IMR-90 (cell line): ENCODE data around the gene MTHFD2L.

Experiments
- CTCF ChIP-seq: conservative IDR thresholded peaks from 2 replicates; pipeline ENCODE4 v1.5.1; 2012; ENCODE audit warnings: mild to moderate bottlenecking, low read depth, low read length, improper control_type of control experiment
- MAZ ChIP-seq: IDR thresholded peaks from 2 replicates; pipeline ENCODE4 v1.6.1; 2012; ENCODE audit warnings: low read depth, mild to moderate bottlenecking, low read length, improper control_type of control experiment, moderate library complexity, borderline replicate concordance
- MXI1 ChIP-seq: IDR thresholded peaks from 2 replicates; pipeline ENCODE4 v1.6.1; 2012; ENCODE audit warnings: low read depth, mild to moderate bottlenecking, low read length, moderate library complexity, borderline replicate concordance
- RFX5 ChIP-seq: IDR thresholded peaks from 2 replicates; pipeline ENCODE4 v1.8.0; 2012; ENCODE audit warnings: low read depth, mild to moderate bottlenecking, low read length, moderate library complexity
- SMC3 ChIP-seq: fragments of 150-350 bp; IDR thresholded peaks from 2 replicates; pipeline ENCODE4 v1.6.1; 2016; ENCODE audit warnings: low read depth, mild to moderate bottlenecking, antibody characterized with exemption, low read length, moderate library complexity

DNA sequence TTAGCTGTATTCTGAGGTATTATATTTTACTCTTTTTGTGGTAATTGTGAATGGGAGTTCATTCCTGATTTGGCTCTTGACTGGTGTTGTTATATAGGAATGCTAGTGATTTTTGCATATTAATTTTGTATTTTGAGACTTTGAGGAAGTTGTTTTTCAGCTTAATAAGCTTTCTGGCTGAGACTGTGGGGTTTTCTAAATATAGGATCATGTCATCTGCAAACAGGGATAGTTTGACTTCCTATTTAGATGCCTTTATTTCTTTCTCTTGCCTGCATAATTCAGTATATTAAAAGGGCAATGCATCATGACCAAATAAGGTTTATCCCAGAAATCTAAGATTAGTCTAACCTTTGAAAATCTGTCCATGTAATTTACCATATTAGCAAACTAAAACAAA is 105.6 kb downstream of the MTHFD2L start:
- TF ChIP-seq CTCF (no peak), MAZ (no peak), RFX5 (no peak), MXI1 (no peak), SMC3 (no peak)
